ENCODE measurements around the gene TNK2.

Gene TNK2

DNA sequence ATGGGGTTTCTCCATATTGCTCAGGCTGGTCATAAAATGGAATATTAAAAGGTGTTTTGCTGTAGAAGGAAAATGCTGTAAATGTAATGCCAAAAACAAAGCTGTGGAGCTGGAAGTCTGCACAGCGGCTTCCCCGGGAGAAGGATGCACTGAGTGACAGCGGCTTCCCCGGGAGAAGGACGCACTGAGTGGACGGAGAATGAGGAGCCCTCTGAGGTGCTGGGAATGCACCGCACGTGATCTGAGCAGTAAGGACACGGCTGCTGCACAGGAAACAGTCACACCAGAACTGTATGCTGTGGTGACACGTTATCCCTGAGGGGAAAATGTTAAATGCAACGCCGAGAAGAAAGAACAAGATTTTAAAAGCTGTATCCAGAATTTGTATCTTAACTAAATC lies 24.6 kb downstream of the TNK2 start:
- Histone ChIP-seq H3K27ac (ENCODE audit: extremely low read depth, low read depth, low read length) (no peak overlapping the region), H3K9me3 (ENCODE audit: control insufficient read depth, insufficient read depth, low read depth, low read length) (no peaks in the 10 kb centered on the region), H3K36me3 (ENCODE audit: control insufficient read depth in 2 of 2, insufficient read depth in 1 of 2, low read length in 2 of 2) (peaks cover 0 to 67% of the 10 kb centered on the region in 2 experiments; a peak in 1 of 3 replicates), H3K4me1 (ENCODE audit: control insufficient read depth, insufficient read depth, low read length) (no peaks in the 10 kb centered on the region), H3K4me3 (ENCODE audit: low read depth, low read length) (no peak overlapping the region)
- POLR2A ChIA-PET = no interaction called here
- TF ChIP-seq ZNF585B (tag by site-specific recombination; IDR thresholded peaks at IDR 0.05) (no peak), ZNF830 (tag by site-specific recombination; IDR thresholded peaks at IDR 0.05; ENCODE audit: low read depth) (no peak), SP2 (tag by site-specific recombination; IDR thresholded peaks at IDR 0.05) (no peak), ZNF221 (tag by site-specific recombination; IDR thresholded peaks at IDR 0.05; ENCODE audit: borderline replicate concordance) (no peak), ZNF610 (tag by site-specific recombination; IDR thresholded peaks at IDR 0.05; ENCODE audit: borderline replicate concordance) (no peak), ZNF501 (tag by site-specific recombination; IDR thresholded peaks at IDR 0.05) (no peak), ZNF423 (tag by site-specific recombination; IDR thresholded peaks at IDR 0.05) (no peak), ZNF2 (tag by site-specific recombination; IDR thresholded peaks at IDR 0.05) (no peak)
- CTCF ChIA-PET = interaction anchor here (0.8 kb wide), 1 partner anchor 10 kb away, joined by 6 read pairs; no protein-coding TSS in a partner anchor

DNA sequence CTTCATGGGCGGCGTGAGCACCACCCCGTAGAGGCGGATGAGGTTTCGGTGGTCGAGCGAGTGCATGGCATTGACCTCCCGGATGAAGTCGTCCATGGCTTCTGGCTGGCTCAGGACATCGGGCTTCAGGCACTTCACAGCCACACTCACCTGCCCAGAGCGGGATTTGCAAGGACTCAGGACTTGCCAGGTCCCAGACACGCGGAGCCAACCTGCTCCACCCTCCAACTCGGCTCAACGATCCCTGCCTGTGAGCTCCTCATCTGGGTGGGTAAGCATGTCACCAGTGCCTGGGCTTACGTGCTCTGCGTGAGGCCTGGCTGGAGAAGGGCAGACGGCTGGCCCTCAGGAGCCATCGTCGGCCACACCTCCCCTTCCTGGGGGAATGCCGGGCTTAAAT lies 25.2 kb downstream of the TNK2 start:
- ChIA-PET POLR2A (no interaction called here), CTCF (no interaction called here)
- Histone ChIP-seq H3K9me3 (ENCODE audit: control insufficient read depth, insufficient read depth, low read depth, low read length) (no peaks in the 10 kb centered on the region), H3K36me3 (ENCODE audit: control insufficient read depth in 2 of 2, insufficient read depth in 1 of 2, low read length in 2 of 2) (peaks cover 0 to 69% of the 10 kb centered on the region in 2 experiments; a peak in 1 of 3 replicates), H3K27ac (ENCODE audit: extremely low read depth, low read depth, low read length) (no peak overlapping the region), H3K4me1 (ENCODE audit: control insufficient read depth, insufficient read depth, low read length) (no peaks in the 10 kb centered on the region), H3K4me3 (ENCODE audit: low read depth, low read length) (no peak overlapping the region)
- TF ChIP-seq EGR2 (tag by site-specific recombination; IDR thresholded peaks at IDR 0.05; ENCODE audit: low read depth) (no peak), SCRT1 (tag by site-specific recombination; IDR thresholded peaks at IDR 0.05; ENCODE audit: borderline replicate concordance) (no peak), ZNF416 (tag by site-specific recombination; IDR thresholded peaks at IDR 0.05) (no peak), ZNF16 (tag by site-specific recombination; IDR thresholded peaks at IDR 0.05; ENCODE audit: low read depth) (no peak), ZNF654 (tag by site-specific recombination; IDR thresholded peaks at IDR 0.05; ENCODE audit: low read depth) (no peak), ZNF621 (tag by site-specific recombination; IDR thresholded peaks at IDR 0.05) (no peak), ZNF768 (tag by site-specific recombination; IDR thresholded peaks at IDR 0.05) (no peak), SP7 (tag by site-specific recombination; IDR thresholded peaks at IDR 0.05) (no peak), ZNF157 (tag by site-specific recombination; IDR thresholded peaks at IDR 0.05) (no peak), ZNF521 (tag by site-specific recombination; IDR thresholded peaks at IDR 0.05) (no peak), ZSCAN30 (tag by site-specific recombination; IDR thresholded peaks at IDR 0.05) (no peak)
- TF ChIP-seq, protein P1, sequence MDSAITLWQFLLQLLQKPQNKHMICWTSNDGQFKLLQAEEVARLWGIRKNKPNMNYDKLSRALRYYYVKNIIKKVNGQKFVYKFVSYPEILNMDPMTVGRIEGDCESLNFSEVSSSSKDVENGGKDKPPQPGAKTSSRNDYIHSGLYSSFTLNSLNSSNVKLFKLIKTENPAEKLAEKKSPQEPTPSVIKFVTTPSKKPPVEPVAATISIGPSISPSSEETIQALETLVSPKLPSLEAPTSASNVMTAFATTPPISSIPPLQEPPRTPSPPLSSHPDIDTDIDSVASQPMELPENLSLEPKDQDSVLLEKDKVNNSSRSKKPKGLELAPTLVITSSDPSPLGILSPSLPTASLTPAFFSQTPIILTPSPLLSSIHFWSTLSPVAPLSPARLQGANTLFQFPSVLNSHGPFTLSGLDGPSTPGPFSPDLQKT (IDR thresholded peaks at IDR 0.05; ENCODE audit: borderline replicate concordance, low read depth, low read length) = no peak
- TF ChIP-seq, protein P2, sequence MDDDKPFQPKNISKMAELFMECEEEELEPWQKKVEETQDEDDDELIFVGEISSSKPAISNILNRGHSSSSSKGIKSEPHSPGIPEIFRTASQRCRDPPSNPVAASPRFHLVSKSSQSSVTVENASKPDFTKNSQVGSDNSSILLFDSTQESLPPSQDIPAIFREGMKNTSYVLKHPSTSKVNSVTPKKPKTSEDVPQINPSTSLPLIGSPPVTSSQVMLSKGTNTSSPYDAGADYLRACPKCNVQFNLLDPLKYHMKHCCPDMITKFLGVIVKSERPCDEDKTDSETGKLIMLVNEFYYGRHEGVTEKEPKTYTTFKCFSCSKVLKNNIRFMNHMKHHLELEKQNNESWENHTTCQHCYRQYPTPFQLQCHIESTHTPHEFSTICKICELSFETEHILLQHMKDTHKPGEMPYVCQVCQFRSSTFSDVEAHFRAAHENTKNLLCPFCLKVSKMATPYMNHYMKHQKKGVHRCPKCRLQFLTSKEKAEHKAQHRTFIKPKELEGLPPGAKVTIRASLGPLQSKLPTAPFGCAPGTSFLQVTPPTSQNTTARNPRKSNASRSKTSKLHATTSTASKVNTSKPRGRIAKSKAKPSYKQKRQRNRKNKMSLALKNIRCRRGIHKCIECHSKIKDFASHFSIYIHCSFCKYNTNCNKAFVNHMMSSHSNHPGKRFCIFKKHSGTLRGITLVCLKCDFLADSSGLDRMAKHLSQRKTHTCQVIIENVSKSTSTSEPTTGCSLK (tag by site-specific recombination; IDR thresholded peaks at IDR 0.05) = no peak
- TF ChIP-seq, protein P3, sequence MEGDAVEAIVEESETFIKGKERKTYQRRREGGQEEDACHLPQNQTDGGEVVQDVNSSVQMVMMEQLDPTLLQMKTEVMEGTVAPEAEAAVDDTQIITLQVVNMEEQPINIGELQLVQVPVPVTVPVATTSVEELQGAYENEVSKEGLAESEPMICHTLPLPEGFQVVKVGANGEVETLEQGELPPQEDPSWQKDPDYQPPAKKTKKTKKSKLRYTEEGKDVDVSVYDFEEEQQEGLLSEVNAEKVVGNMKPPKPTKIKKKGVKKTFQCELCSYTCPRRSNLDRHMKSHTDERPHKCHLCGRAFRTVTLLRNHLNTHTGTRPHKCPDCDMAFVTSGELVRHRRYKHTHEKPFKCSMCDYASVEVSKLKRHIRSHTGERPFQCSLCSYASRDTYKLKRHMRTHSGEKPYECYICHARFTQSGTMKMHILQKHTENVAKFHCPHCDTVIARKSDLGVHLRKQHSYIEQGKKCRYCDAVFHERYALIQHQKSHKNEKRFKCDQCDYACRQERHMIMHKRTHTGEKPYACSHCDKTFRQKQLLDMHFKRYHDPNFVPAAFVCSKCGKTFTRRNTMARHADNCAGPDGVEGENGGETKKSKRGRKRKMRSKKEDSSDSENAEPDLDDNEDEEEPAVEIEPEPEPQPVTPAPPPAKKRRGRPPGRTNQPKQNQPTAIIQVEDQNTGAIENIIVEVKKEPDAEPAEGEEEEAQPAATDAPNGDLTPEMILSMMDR (tag by site-specific recombination; IDR thresholded peaks at IDR 0.05) = no peak
- TF ChIP-seq, protein P4, sequence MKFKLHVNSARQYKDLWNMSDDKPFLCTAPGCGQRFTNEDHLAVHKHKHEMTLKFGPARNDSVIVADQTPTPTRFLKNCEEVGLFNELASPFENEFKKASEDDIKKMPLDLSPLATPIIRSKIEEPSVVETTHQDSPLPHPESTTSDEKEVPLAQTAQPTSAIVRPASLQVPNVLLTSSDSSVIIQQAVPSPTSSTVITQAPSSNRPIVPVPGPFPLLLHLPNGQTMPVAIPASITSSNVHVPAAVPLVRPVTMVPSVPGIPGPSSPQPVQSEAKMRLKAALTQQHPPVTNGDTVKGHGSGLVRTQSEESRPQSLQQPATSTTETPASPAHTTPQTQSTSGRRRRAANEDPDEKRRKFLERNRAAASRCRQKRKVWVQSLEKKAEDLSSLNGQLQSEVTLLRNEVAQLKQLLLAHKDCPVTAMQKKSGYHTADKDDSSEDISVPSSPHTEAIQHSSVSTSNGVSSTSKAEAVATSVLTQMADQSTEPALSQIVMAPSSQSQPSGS (tag by site-specific recombination; IDR thresholded peaks at IDR 0.05; ENCODE audit: low read depth) = no peak
- TF ChIP-seq, protein P5, sequence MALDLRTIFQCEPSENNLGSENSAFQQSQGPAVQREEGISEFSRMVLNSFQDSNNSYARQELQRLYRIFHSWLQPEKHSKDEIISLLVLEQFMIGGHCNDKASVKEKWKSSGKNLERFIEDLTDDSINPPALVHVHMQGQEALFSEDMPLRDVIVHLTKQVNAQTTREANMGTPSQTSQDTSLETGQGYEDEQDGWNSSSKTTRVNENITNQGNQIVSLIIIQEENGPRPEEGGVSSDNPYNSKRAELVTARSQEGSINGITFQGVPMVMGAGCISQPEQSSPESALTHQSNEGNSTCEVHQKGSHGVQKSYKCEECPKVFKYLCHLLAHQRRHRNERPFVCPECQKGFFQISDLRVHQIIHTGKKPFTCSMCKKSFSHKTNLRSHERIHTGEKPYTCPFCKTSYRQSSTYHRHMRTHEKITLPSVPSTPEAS (tag by site-specific recombination; IDR thresholded peaks at IDR 0.05) = no peak
- TF ChIP-seq, protein P6, sequence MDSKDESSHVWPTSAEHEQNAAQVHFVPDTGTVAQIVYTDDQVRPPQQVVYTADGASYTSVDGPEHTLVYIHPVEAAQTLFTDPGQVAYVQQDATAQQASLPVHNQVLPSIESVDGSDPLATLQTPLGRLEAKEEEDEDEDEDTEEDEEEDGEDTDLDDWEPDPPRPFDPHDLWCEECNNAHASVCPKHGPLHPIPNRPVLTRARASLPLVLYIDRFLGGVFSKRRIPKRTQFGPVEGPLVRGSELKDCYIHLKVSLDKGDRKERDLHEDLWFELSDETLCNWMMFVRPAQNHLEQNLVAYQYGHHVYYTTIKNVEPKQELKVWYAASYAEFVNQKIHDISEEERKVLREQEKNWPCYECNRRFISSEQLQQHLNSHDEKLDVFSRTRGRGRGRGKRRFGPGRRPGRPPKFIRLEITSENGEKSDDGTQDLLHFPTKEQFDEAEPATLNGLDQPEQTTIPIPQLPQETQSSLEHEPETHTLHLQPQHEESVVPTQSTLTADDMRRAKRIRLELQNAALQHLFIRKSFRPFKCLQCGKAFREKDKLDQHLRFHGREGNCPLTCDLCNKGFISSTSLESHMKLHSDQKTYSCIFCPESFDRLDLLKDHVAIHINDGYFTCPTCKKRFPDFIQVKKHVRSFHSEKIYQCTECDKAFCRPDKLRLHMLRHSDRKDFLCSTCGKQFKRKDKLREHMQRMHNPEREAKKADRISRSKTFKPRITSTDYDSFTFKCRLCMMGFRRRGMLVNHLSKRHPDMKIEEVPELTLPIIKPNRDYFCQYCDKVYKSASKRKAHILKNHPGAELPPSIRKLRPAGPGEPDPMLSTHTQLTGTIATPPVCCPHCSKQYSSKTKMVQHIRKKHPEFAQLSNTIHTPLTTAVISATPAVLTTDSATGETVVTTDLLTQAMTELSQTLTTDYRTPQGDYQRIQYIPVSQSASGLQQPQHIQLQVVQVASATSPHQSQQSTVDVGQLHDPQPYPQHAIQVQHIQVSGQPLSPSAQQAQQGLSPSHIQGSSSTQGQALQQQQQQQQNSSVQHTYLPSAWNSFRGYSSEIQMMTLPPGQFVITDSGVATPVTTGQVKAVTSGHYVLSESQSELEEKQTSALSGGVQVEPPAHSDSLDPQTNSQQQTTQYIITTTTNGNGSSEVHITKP (tag by site-specific recombination; IDR thresholded peaks at IDR 0.05) = no peak

All from HEK293 (cell line).